Activated CD4-positive, alpha-beta T cell treated with anti-CD3 and anti-CD28 coated beads for 36 hours (primary cell): ENCODE measurements around the gene CCR5. TPM values are rescaled to one million over a fixed set of nuclear protein-coding genes. Genes with fewer than 3 reads are reported as not detected.
"Not testable (repeated sequence)": the region's sequence is repeated elsewhere in the genome, so short reads cannot be mapped to it uniquely, and the experiment has no call there.

Experiments
- ATAC-seq: fragments of 200-7000 bp; cut with Tn5 transposase; one replicate; pipeline ENCODE4 v1.10.0; 2021; ENCODE audit warnings: mild to moderate bottlenecking, moderate library complexity
- CTCF ChIA-PET: fragments of 350-600 bp; sonication (Branson Sonifier 250); formaldehyde crosslinking; loops from one replicate; lab custom pipeline; 2021; ENCODE audit warnings: antibody characterized with exemption; lab: Charles Lee
- POLR2A ChIA-PET: fragments of 350-600 bp; sonication (Branson Sonifier 250); formaldehyde crosslinking; loops from one replicate; lab custom pipeline; 2021; ENCODE audit warnings: antibody characterized with exemption, inconsistent platforms; lab: Charles Lee
- DNase-seq: peaks from one replicate; pipeline ENCODE4 v3.0.0-alpha.2; 2020
- H3K27ac Mint-ChIP-seq: one replicate; pipeline ENCODE4 v1.8.0; 2021; ENCODE audit warnings: mixed read lengths
- H3K27me3 Mint-ChIP-seq: one replicate; pipeline ENCODE4 v1.8.0; 2021; ENCODE audit warnings: mixed read lengths
- H3K36me3 Mint-ChIP-seq: one replicate; pipeline ENCODE4 v1.8.0; 2021; ENCODE audit warnings: low read depth, mixed read lengths
- H3K4me1 Mint-ChIP-seq: one replicate; pipeline ENCODE4 v1.8.0; 2021; ENCODE audit warnings: mixed read lengths
- H3K4me3 Mint-ChIP-seq: one replicate; pipeline ENCODE4 v1.8.0; 2021; ENCODE audit warnings: mild to moderate bottlenecking, moderate library complexity, mixed read lengths
- H3K9me3 Mint-ChIP-seq: one replicate; pipeline ENCODE4 v1.8.0; 2021; ENCODE audit warnings: low read depth, mixed read lengths
- intact Hi-C, 2 experiments: fragments of 100-400 bp; cut with DNase I in 1 of 2; cut with micrococcal nuclease in 1 of 2; formaldehyde crosslinking; loops; one replicate each; pipeline versions ENCODE4 v1.14.2 to v1.15.1; 2022 to 2024; cut with DNase I, micrococcal nuclease
- total RNA-seq, 2 experiments: library from RNA; stranded (reverse); gene quantifications; one replicate each; pipeline ENCODE4 v1.2.3, GENCODE V29; 2021

Gene CCR5
- total RNA-seq, 2 experiments from 2014 or later = 0.14 to 0.25 TPM

DNA sequence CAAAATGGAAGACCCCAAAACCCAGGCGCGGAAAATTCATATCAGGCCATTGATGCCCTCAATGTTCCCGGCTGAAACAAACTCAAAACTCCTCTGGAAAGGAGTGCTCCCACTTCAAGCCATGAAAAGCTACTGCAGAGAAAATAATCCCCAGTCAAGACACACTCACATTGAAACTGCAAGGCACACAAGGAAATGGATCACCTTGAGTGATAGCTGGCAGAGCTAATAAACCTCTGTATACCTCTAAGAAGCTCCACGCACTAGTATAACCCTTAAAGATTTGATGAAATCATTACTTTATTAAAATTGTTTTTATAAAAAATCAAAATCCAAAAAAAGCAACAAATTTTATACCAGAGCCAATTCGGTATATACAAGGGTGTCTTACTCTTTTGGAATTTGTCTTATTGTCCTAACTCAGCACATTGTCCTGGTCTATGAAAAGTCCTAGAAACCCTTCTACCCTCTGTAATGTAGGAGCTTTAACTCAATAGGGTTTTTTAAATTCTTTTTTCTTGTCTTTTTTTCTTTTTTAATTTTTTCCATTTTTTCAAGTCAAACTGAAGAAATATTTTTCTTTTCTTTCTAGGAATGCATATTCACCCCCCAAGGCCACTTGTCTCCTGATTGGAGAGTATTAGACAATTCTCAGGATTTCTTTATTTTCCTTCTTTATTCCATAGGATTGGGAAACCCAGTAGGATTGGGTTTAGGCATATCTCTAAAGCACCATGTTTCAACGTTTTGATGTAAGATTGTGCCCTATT lies 27.6 kb downstream of the CCR5 start:
- ChIA-PET CTCF (interaction anchor here (1.9 kb wide), 1 partner anchor 20 kb away, joined by 6 read pairs; no protein-coding TSS in a partner anchor), POLR2A (no interaction called here)
- Mint-ChIP-seq H3K4me1 (no peaks in the 10 kb centered on the region), H3K9me3 (no peaks in the 10 kb centered on the region), H3K27me3 (peaks cover 2% of the 10 kb centered on the region), H3K27ac (no peak overlapping the region), H3K36me3 (no peaks in the 10 kb centered on the region), H3K4me3 (no peak overlapping the region)
- DNase-seq = no peak
- no peak for ATAC-seq
- intact Hi-C loops = no loop called here

DNA sequence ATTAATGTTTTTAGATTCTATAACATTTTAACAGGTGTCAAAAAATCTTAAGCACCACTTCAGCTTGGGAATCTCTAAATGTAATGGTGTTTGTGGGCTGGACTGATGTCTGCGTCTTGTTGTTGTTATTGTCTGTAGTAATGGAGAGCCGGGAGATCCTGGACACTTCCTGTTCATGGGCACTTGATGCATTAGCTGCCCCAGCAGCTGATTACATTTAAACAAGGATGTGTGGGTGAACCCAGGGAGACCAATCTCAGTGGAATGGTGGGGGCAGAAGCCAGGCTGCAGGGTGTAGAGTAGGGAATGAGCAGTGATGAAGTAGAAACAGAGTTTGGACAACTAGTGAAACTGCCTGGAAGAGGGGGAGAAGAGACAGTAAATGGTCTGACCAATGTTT lies 28.4 kb downstream of the CCR5 start:
- Mint-ChIP-seq H3K4me3 (no peak overlapping the region), H3K27ac (no peak overlapping the region), H3K27me3 (no peaks in the 10 kb centered on the region), H3K9me3 (no peaks in the 10 kb centered on the region), H3K4me1 (no peaks in the 10 kb centered on the region), H3K36me3 (no peaks in the 10 kb centered on the region)
- CTCF ChIA-PET = interaction anchor here (1.4 to 1.9 kb wide), 2 partner anchors 21 to 25 kb away, joined by 3 to 6 read pairs; no protein-coding TSS in a partner anchor
- ATAC-seq (no peak), DNase-seq (no peak)
- intact Hi-C loops = no loop called here
- POLR2A ChIA-PET = no interaction called here

DNA sequence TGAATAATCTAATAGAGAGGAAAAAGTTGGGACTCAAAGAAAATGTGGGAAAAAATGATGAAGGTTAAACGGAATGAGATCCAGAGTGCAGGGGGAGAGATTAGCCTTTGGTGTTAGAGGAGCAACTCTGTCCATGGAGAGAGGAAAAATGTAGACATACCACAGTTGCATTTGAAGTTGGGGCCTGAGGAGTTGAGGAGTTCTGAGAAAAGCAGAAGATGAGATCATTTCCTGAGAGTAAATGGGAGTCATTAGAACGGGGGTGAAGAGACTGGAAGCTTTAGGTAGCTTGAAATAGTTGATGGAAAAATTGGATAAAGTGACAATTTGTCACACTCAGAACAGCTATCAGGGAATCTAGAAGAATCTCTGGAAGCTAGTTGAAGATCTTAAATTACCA lies 28.8 kb downstream of the CCR5 start:
- intact Hi-C loops = no loop called here
- Mint-ChIP-seq H3K4me3 (no peak overlapping the region), H3K9me3 (no peaks in the 10 kb centered on the region), H3K4me1 (no peaks in the 10 kb centered on the region), H3K27me3 (no peaks in the 10 kb centered on the region), H3K27ac (no peak overlapping the region), H3K36me3 (no peaks in the 10 kb centered on the region)
- ChIA-PET POLR2A (no interaction called here), CTCF (interaction anchor here (1.4 kb wide), 1 partner anchor 26 kb away, joined by 3 read pairs; no protein-coding TSS in a partner anchor)
- ATAC-seq (no peak), DNase-seq (no peak)

DNA sequence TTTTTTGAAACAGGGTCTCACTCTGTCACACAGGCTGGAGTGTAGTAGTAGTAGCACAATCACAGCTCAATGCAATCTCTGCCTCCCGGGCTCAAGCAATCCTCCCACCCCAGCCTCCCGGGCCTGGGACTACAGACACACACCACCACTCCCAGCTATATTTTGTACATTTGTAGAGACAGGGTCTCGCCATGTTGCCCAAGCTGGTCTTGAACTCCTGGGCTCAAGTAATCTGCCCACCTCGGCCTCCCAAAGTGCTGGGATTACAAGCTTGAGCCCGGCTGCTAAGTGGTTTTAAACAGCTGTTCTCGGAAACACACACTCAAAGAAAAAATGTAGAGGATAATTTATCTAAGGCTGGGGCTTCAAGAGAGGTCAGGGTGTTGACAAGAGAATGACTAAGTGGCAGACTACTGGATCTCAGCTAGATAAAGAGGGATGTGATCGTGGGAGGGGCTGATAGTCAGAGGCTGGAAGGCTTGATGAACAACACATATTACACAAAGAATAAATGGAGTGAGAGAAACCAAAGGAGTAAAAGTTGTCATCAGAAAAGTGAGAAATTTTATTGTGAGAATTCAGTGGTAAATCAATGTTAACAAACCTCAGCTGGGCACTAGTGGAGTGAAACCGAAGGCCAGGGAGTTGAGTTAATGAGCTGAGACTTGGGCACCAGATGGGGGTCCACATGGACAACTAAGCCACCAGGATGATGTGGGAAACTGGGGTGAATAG lies 29.4 kb downstream of the CCR5 start:
- Mint-ChIP-seq H3K9me3 (no peaks in the 10 kb centered on the region), H3K4me3 (no peak overlapping the region), H3K36me3 (no peaks in the 10 kb centered on the region), H3K27ac (no peak overlapping the region), H3K27me3 (no peaks in the 10 kb centered on the region), H3K4me1 (no peaks in the 10 kb centered on the region)
- DNase-seq = no peak
- ChIA-PET CTCF (interaction anchor here (1.4 kb wide), 1 partner anchor 26 kb away, joined by 3 read pairs; no protein-coding TSS in a partner anchor), POLR2A (no interaction called here)
- intact Hi-C loops = no loop called here
- no peak for ATAC-seq

DNA sequence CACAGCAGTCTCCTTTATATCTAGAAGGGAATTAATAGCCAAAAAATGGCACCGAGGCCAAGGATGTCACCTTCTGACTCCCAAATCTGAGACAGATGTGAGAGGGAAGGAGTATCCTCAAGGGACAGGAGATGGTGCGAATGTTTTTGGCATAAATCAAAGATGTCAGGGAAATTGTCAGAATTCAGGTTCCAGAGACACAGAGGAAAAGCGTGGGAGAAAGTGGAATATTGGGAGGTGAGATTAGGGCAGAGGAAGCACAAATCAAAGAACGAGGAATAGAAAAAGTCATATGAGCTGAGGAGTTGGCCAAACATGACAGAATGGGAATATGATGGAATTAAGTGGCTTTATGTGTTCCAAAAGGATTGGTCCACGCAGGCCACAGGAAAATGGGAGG lies 30.1 kb downstream of the CCR5 start:
- intact Hi-C loops = no loop called here
- Mint-ChIP-seq H3K4me1 (no peaks in the 10 kb centered on the region), H3K9me3 (no peaks in the 10 kb centered on the region), H3K36me3 (no peaks in the 10 kb centered on the region), H3K27ac (no peak overlapping the region), H3K4me3 (no peak overlapping the region), H3K27me3 (no peaks in the 10 kb centered on the region)
- POLR2A ChIA-PET = no interaction called here
- DNase-seq = no peak
- CTCF ChIA-PET = no interaction called here
- ATAC-seq = no peak

DNA sequence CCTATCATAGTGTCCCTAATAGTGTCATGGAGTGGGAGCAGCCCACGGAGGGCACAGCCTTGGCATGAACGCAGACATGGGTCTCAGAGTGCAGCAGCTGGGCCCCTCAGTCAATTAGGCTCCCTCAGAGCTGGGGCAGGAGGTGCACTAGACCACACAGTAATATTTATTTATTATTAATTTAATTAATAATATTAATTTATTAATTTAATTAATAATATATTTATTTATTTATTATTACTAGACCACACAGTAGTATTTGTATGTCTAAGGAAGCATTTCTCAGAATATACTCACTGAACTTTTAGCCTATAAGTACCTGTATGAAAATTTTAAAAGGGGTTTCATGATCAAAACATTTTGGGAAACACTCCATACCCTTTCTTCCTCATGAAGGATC lies 30.8 kb downstream of the CCR5 start:
- no peak for DNase-seq
- ChIA-PET CTCF (no interaction called here), POLR2A (no interaction called here)
- no peak for ATAC-seq
- peaks cover 5% of the 10 kb centered on the region for H3K4me1 Mint-ChIP-seq
- no peaks in the 10 kb centered on the region for H3K36me3 Mint-ChIP-seq
- intact Hi-C loops = no loop called here
- no peaks in the 10 kb centered on the region for H3K27me3 Mint-ChIP-seq
- no peaks in the 10 kb centered on the region for H3K9me3 Mint-ChIP-seq
- H3K27ac Mint-ChIP-seq = no peak overlapping the region
- H3K4me3 Mint-ChIP-seq = no peak overlapping the region

DNA sequence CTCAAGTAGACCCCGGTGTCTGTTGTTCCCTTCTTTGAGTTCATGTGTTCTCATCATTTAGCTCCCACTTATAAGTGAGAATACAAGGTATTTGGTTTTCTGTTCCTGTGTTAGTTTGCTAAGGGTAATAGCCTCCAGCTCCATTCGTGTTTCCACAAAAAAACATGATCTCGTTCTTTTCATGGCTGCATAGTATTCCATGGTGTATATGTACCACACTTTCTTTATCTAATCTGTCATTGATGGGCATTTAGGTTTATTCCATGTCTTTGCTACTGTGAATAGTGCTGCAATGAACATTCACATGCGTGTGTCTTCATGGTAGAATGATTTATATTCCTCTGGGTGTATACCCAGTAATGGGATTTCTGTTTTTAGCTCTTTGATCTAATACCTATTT lies 32.2 kb downstream of the CCR5 start:
- DNase-seq, ATAC-seq, intact Hi-C loops, H3K36me3 Mint-ChIP-seq, H3K9me3 Mint-ChIP-seq, H3K4me3 Mint-ChIP-seq, H3K27me3 Mint-ChIP-seq, POLR2A ChIA-PET, H3K27ac Mint-ChIP-seq: not testable (repeated sequence)
- H3K4me1 Mint-ChIP-seq = peaks cover 17% of the 10 kb centered on the region
- CTCF ChIA-PET = interaction anchor here (0.5 to 0.8 kb wide), 3 partner anchors 9 to 26 kb away, joined by 3 to 4 read pairs (median 3); no protein-coding TSS in a partner anchor

DNA sequence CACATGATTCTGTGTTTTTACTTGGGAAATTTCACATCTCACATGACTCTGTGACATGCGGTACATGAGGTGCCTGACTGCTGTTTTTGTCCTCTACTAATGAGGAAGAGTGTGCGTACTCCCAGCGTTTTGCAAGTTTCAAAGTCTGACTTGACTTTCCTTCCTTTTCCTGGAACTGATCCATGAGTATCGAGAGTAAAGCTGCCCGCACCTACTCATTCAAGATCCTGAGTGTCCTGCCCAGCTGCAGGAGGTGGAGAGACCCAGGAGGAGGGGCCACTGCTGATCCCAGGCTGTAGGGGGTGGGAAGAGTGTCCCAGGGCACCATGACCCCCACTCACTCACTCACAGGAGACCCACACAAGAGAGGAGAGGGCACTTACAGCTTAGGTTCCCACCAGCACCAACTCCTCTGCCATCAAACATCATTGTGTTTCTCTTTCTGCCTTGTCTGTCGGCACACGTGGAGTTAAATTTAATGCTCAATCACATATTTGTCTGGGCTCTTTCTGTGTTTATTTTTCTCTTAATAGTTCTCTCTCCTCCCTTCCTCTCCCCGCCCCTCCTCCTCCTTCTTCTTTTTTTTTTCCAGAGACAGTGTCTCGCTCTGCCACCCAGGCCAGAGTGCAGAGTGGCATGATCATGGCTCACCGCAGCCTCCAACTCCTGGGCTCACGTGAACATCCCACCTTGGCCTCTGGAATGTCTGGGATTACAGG lies 34.7 kb downstream of the CCR5 start:
- DNase-seq = no peak
- Mint-ChIP-seq H3K9me3 (no peaks in the 10 kb centered on the region), H3K27me3 (peaks cover 2% of the 10 kb centered on the region), H3K36me3 (no peaks in the 10 kb centered on the region), H3K4me3 (no peak overlapping the region), H3K4me1 (peaks cover 33% of the 10 kb centered on the region), H3K27ac (no peak overlapping the region)
- intact Hi-C loops = no loop called here
- POLR2A ChIA-PET = interaction anchor here (0.6 kb wide), 1 partner anchor 129 kb away, joined by 3 read pairs; no protein-coding TSS in a partner anchor
- CTCF ChIA-PET = interaction anchor here (0.6 kb wide), 1 partner anchor 82 kb away, joined by 3 read pairs; no protein-coding TSS in a partner anchor
- no peak for ATAC-seq

DNA sequence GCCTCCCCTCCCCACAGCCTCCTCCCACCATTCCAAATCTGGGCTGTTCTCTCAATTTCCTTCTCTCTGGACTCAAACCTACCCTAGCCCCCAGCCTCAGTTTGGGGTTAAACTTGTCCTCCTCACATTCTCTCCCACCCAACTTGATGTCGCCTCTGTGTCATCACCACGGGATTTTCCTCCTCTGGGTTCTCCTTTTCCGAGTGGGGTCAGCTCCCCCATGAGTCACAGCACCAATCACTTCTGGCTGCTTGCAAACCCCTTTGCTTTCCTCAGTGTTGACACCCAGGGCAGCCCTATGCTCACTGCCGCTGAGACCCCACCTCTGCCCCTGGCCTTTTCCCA lies 35.7 kb downstream of the CCR5 start:
- intact Hi-C loops = no loop called here
- ChIA-PET CTCF (interaction anchor here (1.6 to 1.7 kb wide), 2 partner anchors 18 to 82 kb away, joined by 5 to 8 read pairs; no protein-coding TSS in a partner anchor), POLR2A (no interaction called here)
- no peak overlapping the region for H3K4me3 Mint-ChIP-seq
- H3K9me3 Mint-ChIP-seq = no peaks in the 10 kb centered on the region
- peak overlapping the region; percentile 81 for H3K27ac Mint-ChIP-seq
- H3K4me1 Mint-ChIP-seq = peaks cover 33% of the 10 kb centered on the region
- DNase-seq (no peak), ATAC-seq (no peak)
- H3K27me3 Mint-ChIP-seq = peaks cover 2% of the 10 kb centered on the region
- no peaks in the 10 kb centered on the region for H3K36me3 Mint-ChIP-seq

DNA sequence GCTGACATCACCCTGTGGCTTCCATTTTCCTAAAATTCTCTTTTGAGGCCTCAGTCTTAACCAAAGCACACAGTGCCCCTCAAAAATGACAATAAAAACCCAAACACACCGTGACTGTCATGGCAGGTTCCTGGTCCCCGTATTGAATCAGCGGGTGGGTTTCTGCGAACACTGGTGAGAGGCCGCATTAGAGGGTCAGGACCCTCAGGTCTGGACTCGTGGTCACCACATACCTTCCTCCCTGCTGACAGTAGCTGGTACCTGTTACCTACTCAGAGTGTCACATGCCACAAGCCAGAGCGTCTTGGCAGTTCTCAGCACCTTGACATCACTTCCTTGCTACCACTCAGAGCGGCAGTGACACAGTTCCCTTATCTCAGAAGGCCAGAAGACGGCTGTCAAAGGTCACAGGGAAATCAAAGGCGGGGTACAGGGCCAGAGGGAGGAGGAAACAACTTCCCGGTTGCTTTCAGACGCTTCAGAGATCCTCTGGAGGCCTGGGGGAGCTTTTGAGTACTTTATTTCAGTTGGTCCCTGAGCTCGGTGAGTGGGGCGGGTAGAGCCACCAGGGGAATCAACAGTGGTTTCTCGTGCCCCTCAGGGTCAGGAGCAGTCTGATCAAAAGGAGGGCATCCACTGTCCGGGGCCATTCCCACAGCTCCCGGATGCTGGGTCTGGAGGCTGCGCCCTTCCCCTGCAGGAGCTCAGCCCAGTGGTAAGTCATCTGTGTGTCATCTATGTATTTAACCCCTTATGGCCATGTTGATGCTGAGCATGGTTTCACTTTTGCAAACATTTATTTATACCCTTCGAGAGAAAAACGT lies 36.3 kb downstream of the CCR5 start, which contains the start of the genes CCR5AS and CCRL2:
Gene CCR5AS, minus strand, starts transcription at position 279 of the 824 bp plus-strand sequence.
Gene CCRL2, plus strand, starts transcription at position 472 of the 824 bp plus-strand sequence. CDS start 821 bp downstream, outside the sequence.
- Mint-ChIP-seq H3K4me1 (peaks cover 33% of the 10 kb centered on the region), H3K9me3 (no peaks in the 10 kb centered on the region), H3K4me3 (peak within 1 kb of the TSS; percentile 71), H3K27ac (peak within 1 kb of the TSS; percentile 81), H3K27me3 (peaks cover 2% of the 10 kb centered on the region), H3K36me3 (no peaks in the 10 kb centered on the region)
- intact Hi-C loops = loop anchor here in 1 of 2 experiments (1.0 kb wide), 1 partner anchor 38 kb away; no protein-coding TSS in a partner anchor
- POLR2A ChIA-PET = interaction anchor here (0.6 to 0.7 kb wide), 2 partner anchors 438 to 733 kb away, joined by 3 read pairs; no protein-coding TSS in a partner anchor
- DNase-seq (peak; percentile 65), ATAC-seq (peak; percentile 92)
- CTCF ChIA-PET = interaction anchor here (0.7 to 1.7 kb wide), 5 partner anchors 17 to 775 kb away, joined by 3 to 8 read pairs (median 4); no protein-coding TSS in a partner anchor
